Measurements from ENCODE around the gene APP.
"Not testable (repeated sequence)": the region's sequence is repeated elsewhere in the genome, so short reads cannot be mapped to it uniquely, and the experiment has no call there.

Gene APP

GRCh38 chr21:26012482-26012881 lies 158.1 kb downstream of the APP start:
- DNase-seq: not testable (repeated sequence)

GRCh38 chr21:26011292-26011940 lies 159.2 kb downstream of the APP start:
- DNase-seq: no peak

- no peak for DNase-seq
These were observed 162.5 kb downstream of the APP start for GRCh38 chr21:26007951-26008498.

- no peak for DNase-seq
These were observed 165.1 kb downstream of the APP start for GRCh38 chr21:26005464-26005863.

DNA sequence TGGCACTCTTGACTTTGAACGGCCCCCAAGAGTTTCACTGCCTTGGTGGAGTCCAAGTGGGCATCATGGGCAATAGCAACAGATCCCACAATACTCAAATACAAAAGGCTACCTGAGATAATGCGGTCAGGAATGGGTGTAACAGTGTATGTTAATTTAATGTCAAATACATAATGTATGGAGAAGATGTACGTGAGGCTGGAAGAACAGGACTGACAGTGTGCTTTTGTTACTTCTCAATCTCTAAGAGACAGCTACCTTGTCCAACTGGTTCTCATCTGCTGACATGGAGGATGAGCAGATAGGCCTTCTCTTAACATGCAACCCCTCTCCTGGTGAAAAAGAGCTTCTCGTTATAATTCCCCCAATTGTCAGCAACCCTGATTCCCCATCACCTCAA lies 167.2 kb downstream of the APP start:
- DNase-seq: no peak

DNA sequence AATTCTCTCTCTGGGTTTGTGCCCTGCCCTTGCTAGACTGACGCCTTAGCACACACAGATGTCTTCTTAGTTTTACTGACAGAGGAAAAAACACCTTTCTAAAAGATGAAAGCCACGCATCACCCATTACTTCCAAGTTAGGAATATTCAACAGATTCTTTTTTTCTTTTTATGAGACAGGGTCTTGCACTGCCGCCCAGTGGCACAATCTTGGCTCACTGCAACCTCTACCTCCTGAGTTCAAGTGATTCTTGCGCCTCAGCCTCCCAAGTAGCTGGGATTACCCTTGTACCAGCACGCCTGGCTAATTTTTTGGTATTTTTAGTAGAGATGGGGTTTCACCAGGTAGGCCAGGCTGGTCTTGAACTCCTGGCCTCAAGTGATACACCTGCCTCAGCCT lies 169.2 kb downstream of the APP start:
- no peak for DNase-seq

DNA sequence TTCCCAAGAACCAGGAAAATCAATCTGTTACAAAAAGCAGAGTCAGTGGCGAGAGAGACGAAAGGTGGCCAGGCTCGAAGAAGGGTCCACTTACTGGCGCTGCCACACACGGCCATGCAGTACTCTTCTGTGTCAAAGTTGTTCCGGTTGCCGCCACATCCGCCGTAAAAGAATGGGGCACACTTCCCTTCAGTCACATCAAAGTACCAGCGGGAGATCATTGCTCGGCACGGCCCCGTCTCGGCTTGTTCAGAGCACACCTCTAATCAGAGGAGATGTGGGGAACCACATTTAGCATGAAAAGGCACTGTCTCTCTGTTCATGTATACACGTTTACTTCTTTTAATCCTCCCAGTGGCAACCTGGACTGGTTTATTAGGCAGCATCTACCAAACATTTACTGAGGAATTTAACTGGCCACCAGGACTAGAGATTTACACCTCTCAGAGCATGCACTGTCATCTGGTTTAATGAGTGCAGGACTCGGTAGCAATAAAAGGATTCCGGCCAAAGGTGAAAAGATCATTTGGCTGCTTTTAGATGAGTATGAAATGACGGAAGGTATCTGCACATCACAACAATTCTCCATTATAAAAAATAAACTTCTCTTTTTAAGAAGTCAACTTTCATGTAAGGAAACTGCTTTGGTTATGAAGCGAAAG lies 170.5 kb downstream of the APP start:
- DNase-seq: no peak

DNA sequence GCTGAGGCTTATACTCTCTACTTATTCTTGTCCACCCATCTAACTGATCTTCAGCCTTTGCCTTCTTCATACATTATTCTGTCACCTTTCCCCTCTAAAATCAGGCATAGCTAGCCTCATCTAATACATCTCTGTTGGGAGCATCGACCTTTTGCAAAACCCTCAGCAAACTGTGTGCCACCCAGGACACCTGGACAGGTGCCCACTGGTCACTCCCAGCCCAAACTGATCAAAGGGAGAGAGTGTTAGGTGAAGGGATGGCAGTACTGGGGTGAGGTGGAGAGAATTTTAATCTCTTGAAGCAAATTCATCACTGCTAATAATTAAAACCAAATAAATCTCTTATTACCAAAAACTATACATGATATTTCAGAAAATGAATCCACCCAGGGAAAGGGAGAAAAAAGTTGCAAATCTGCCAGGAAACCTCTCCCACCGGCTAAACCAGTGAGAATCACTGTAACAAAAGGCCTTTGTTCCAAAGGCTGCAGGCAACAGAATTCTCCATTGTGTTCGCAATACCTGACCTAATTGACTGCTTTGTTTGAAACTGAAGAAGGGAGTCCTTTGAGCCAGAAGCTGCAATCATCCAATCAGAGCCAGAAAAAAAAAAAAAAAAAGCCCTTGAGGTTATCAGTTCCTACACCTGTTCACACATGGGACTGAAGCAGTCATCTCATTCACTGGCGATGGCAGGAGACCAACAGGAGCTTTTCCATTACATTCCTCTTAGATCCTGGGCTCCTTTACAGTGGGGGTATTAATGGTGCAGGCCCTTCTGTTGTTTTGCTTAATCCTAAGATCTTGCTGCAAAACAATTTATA lies 172.6 kb downstream of the APP start:
- no peak for DNase-seq

DNA sequence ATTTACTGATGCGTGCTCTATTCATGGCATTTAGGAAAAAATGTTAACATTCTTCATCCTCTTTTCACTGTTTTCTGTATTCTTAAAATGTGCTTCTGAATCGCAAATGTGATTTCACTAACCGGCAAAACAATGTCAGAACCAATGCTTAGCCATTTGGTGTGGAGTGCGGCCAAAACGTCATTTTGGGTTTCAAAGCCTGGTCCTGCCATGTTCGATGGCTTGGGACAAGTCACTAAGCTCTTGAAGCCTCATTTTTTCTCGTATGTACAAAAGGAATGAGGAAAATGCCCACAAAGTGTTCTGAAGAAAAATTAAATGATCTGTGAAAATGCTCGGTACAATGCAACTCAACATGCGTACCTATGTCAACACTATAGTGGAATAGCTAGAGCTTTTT lies 175.3 kb downstream of the APP start:
- no peak for DNase-seq

GRCh38 chr21:25994758-25995163 lies 175.8 kb downstream of the APP start:
- no peak for DNase-seq

GRCh38 chr21:25988738-25989137 lies 181.8 kb downstream of the APP start:
- no peak for DNase-seq

DNA sequence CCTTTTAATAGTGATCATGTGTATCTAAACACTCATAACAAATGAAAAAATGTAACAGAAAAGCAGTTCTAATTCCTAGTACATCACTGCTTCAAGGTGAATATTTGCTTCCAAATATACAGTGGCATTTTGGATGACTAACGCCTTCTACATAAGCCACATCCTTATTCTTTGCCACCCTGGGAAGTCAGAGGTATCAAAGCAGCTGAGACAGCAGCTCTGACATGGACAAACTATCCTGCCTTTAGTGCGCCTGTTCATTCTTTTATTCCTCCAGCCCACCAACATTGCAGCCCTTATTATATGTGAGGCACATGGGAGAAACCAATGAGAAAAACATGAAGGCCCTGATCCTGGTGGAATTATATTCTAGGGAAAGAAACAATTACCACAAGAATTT lies 183.0 kb downstream of the APP start:
- no peak for DNase-seq

- DNase-seq: no peak
These were observed 183.6 kb downstream of the APP start for GRCh38 chr21:25986928-25987327.

DNA sequence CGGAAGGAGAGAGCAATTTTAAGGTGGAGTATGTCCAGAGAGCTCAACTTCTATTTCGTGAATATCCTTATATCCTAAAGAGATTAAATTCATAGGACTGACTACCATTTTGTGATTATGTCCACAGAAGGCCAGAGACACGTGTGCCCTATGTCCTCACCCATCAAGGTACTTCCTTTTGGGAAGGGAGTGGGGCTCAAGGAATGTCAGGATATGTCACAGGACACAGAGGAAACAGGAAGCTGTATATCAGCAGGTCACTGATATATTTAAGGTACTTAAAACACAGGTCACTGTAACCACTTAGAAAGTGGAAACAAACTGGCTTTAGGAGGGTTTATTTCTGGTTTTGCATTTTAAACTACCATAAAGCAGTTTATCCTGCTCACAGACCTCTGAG lies 184.6 kb downstream of the APP start:
- no peak for DNase-seq

DNA sequence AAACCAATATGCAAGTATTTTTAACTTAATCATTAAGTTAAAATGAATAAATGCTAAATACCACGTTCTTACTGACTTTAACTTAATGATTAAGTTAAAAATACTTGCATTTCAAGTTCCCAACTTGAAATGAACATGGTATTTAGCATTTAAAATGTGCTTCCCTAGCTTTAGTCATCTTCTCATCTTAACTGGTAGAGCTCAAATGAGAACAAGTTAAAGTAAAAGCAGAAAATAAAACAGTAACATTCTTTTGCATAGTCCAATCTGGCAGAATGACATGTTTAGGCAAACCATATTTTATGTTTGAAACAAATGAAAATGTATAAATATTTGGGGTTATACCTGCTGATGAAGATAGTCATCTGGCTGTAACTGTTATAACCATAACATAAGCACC lies 186.0 kb downstream of the APP start:
- no peak for DNase-seq

GRCh38 chr21:25983745-25984144 lies 186.8 kb downstream of the APP start:
- DNase-seq: no peak

GRCh38 chr21:25980710-25981109 lies 189.9 kb downstream of the APP start:
- DNase-seq: no peak

DNA sequence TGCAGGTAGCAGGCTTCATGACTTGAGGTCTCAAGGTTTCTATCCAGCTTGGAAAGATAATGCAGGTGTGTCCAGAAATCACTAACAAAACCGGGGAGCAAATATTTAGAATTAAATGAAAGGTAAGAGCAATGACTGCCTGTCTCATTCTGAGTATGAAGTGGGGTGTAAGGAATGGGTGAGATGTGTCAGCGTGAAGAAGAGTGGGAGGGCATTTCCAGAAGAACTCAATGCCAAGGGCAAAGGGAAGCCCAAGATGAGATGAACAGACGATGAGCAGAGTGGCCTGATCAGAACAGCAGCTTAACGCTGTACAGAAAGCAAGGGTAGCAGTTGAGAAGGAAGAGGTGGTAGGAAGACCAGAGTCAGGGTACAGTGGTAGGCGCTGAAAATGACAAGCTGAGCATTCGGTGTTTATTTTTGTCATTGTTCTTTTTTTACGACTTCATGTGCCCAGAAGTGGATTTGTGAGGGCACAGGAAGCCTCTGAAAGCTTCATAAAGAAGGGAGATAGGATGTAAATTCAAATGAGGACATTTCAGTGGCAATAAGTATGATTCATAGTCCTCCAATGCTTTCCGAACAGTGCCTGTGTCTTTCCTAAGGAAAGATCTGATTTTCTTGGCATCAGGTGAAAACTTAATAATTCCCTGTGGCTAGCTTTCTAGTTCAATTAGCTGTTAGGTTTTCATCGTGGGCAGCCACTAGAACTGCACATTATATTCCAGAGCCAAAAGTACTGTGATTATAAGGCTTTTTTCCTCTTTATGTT lies 190.5 kb downstream of the APP start:
- no peak for DNase-seq

GRCh38 chr21:25977068-25977611 lies 193.4 kb downstream of the APP start:
- DNase-seq: no peak

GRCh38 chr21:25974964-25975363 lies 195.6 kb downstream of the APP start:
- no peak for DNase-seq

GRCh38 chr21:25970254-25970930 lies 200.2 kb downstream of the APP start:
- no peak for DNase-seq

DNA sequence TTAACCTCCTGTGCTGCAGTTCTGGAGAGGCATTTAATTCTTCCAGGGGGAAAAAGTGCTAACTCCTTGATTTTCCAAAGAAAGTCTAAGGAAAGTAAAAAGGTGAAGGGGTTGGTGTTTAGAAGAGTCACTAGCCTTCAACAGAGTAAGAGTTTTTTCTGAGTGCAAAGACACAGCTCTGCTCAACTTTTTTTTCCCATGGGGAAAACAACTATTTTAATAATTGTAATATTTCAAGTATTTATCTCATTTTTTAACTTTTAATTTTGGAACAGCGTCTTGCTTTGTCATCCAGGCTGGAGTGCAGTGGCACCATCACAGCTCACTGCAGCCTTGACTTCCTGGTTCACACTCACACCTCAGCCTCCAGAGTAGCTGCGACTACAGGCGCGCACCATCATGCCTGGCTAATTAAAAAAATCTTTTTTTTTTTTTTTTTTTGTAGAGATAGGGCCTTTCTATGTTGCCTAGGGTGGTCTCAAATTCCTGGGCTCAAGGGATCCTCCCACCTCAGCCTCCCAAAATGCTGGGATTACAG lies 202.6 kb downstream of the APP start:
- DNase-seq: no peak
